CD4-positive, alpha-beta T cell treated with Interleukin-21 for 1 hour (primary cell): ENCODE results near the gene SLC27A1.
"Not testable (repeated sequence)": the region's sequence is repeated elsewhere in the genome, so short reads cannot be mapped to it uniquely, and the experiment has no call there.

Experiments used
- DNase-seq: peaks from one replicate; pipeline ENCODE4 v3.0.0-alpha.2; 2020

Gene SLC27A1

GRCh38 chr19:17512574-17512939 is 42.2 kb downstream of the SLC27A1 start:
- DNase-seq = no peak

DNA sequence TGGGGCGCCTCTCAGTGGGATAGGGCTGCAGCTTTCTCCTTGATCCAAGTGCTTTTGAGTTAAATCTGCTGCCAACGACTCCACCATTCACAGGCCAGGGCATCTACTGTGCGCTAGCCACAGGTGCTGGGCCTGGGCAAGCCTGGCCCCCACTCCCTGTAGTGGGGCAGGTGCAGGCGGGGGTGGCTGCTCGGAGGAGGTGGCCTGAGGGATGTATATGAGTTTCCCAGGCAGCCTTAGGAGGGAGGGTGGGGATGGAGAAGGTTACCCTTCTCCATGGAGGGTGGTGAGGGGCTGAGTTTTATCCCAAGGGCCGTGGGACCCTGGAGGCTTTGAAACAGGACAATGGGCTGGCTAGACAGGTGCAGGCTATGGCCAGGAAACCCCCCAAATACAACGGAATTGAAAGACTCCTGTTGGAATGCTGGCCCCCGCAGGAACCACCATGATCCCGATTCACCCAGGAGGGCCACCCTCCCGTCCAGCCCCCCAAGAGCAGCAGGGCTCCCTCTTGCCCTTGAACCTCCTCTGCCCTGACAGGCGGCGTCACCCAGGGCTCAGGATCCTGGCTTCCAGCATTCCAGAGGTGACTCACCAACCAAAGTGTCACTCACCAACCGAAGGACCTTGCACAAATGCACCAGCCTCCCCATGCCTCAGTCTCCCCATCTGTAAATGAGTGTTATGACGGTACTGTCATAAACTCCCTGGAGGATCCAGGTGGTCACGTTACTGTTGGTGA is 45.3 kb downstream of the SLC27A1 start:
- no peak for DNase-seq

DNA sequence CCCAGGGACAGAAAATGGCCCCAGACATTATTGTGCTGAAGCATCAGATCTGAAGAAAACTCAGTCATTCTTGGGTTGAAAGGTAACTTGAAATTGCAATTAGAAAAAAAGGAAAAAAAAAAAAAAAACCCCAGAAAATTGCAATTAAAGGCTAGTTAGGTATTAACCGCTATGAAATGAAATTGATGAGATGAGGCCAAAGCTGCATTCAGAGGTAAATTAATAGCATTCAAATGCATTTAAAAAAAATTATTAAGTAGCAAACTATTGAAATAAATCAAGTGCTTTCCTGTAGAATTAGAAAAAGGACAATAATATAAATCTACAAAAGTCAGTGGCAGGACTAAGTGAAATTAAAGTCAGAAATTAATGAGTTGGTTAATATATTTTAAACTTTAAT is 47.6 kb downstream of the SLC27A1 start:
- no peak for DNase-seq

GRCh38 chr19:17518654-17519053 is 48.3 kb downstream of the SLC27A1 start:
- DNase-seq = not testable (repeated sequence)

- DNase-seq = no peak
Measured at GRCh38 chr19:17519967-17520366, 49.6 kb downstream of the SLC27A1 start.

GRCh38 chr19:17520865-17521264 is 50.5 kb downstream of the SLC27A1 start:
- DNase-seq = no peak

DNA sequence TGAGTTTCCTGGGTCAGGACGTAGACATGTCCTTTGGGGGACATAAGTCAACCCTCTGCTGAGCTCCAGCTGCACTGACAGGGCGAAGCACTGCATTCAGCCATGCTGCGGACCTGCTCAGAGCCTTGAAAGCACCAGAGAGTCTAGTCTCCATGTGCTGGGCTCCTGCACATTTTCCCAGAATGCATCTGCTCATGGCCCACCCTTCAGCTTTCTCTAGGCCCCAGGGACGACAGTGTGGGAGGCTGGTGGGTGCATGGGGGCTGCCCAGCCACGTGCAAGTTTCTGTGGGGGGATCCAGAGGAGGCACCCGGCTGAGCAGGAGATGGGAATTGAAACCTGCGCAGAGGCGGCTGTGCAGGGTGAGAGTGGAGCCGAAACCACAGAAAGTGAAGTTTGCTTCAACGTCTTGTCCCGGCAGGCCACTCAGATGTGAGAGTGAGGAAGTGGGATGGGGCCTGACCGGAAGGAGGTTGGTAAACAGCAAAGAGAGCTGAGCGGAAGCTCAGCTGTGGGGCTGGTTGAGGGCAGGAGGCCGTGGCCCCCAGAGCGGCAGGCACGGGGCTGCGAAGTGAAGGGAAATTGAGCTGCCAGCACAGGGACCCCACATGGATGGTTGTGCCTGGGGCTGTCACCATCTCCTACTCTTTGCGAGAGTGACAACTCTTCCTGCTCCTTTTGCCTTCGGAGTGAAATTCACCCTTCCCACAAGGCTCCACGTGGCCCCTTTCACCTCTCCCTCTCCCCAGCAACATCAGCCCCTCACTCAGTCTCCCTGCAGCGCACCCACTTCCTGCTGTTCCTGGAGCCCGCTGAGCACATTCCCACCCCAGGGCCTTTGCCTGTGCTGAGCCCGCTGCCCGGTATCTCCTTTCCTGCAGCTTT is 52.9 kb downstream of the SLC27A1 start:
- DNase-seq = peak; percentile 60

DNA sequence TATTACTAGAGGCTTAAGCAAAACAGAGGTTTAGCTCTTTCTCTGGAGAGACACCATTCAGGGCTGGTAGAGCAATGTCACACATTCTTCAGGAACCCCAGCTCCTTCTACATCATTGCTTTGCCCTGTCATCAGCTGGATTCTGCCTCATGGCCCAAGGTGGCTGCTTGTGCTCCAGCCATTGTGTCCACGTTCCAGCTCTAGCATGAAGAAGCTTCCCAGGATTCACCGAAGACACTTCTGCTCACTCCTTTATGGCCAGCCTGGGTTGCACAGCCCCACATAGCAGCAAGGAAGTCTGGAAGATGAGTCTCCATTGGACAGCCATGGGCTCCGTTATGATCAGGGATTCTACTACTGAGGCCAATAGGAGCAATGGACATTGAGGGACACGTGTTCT is 54.3 kb downstream of the SLC27A1 start:
- no peak for DNase-seq

- DNase-seq = no peak
Measured at GRCh38 chr19:17525141-17525540, 54.8 kb downstream of the SLC27A1 start.

GRCh38 chr19:17526922-17527321 is 56.6 kb downstream of the SLC27A1 start:
- no peak for DNase-seq

DNA sequence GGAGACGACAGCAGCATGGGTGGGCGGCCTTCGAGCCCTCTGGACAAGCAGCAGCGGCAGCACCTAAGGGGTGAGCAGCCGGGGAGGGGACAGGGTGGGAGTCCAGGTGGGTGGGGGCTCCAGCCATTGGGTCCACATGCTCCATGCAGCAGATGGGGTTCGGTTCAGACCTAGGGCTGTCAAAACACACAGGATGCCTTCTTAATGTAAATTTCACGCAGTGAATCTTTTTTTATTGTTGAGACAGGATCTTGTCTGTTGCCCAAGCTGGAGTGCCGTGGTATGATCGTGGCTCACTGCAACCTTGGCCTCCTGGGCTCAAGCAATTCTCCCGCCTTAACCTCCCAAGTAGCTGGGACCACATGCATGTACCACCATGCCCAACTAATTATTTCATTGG is 57.0 kb downstream of the SLC27A1 start:
- no peak for DNase-seq

DNA sequence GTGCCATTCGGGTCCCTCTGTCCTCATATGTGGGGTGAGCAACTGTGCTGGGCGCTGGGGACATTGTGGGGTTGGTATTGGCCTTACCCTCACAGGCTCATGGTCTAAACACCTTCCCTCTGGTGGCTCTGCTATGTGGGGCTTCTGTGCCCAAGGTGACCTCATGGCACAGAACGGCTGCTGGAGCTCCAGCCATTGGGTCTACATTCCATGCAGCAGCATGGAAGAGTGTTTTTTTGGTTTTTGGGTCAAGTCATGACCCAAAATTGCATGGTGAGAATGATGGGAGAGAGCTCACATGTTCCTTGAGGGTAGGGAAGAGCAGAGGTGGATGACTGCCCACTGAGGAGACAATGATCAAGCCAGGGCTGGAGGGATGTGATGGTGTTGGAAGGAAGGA is 58.3 kb downstream of the SLC27A1 start:
- DNase-seq = no peak

- DNase-seq = no peak
Measured at GRCh38 chr19:17529239-17530158, 59.2 kb downstream of the SLC27A1 start.

- no peak for DNase-seq
Measured at GRCh38 chr19:17530586-17530985, 60.3 kb downstream of the SLC27A1 start.

- DNase-seq = no peak
Measured at GRCh38 chr19:17532116-17532515, 61.8 kb downstream of the SLC27A1 start.

- DNase-seq = no peak
Measured at GRCh38 chr19:17532557-17532956, 62.2 kb downstream of the SLC27A1 start.

- no peak for DNase-seq
Measured at GRCh38 chr19:17534767-17535166, 64.4 kb downstream of the SLC27A1 start.

- no peak for DNase-seq
Measured at GRCh38 chr19:17536955-17537354, 66.6 kb downstream of the SLC27A1 start.

DNA sequence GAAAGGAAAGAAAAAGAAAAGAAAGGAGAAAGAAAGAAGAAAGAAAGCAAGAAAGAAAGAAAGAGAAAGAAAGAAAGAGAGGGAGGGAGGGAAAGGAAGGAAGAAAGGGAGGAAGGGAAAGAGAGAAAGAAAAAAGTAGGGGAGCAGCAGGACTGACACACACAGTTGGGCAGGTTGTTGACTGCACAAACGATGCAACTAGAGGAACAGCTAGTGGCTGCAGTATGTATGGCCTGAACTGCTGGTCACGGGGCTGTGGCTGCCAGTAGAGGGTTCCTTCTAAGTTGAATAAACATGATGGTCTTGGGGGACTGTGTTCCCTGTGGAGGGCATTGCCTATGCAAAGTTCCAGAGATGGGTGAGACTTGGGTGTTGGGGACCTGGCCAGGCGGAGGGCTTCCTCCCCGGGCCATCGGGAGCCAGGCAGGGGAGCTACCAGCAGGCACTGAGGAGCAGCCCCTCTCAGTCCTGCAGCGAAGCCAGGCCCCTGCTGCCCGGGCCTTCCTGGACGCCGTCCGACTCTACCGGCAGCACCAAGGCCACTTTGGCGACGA is 68.4 kb downstream of the SLC27A1 start:
- no peak for DNase-seq

DNA sequence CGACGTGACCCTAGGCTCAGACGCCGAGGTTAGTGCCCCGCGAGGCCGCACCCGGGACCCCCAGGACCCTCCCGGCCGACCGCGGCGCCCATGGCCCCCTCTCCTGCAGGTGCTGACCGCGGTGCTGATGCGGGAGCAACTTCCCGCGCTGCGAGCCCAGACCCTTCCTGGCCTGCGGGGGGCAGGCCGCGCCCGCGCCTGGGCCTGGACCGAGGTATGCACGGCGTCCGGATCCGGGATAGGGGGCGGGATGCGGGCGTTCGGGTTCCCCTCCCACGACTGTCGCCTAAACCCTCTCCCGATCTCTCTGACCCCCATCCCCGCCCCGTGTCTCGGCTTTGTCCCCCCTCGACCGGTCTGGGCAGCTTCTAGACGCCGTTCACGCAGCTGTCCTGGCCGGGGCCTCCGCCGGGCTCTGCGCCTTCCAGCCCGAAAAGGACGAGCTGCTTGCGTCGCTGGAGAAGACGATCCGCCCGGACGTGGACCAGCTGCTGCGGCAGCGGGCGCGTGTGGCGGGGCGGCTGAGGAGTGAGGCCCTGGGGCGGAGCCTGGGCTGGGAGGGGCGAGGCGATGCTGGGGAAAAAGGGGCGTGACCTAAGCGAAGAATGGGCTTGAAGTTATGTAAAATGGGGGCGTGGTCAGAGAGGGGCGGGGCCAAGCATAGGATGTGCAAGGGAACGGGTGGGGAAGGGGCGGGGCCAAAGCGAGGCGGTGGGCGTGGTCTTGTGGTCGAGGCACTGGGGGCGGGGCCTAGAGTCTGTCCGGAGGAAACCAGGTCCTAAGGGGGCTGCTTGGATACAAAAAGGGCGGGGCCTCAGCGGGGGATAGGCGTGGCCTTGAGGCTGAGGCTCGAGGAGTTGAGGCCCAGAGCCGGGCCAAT is 69.2 kb downstream of the SLC27A1 start:
- peak; percentile 97 for DNase-seq

GRCh38 chr19:17540174-17540573 is 69.8 kb downstream of the SLC27A1 start:
- no peak for DNase-seq
